Heart left ventricle (tissue), 13 donors: Measurements from ENCODE around the gene ISLR.

Experiments used
- POLR2A ChIP-seq, 2 donors: fragments of 450-650 bp; IDR thresholded peaks; one replicate each; pipeline ENCODE4 v1.6.1; 2017; ENCODE audit warnings: antibody characterized with exemption in 2 of 2, mild to moderate bottlenecking in 2 of 2, moderate library complexity in 2 of 2
- TF ChIP-seq, protein P1 (sequence below), 12 donors: fragments of 200-600 bp; sonication (generic) in 4 of 12; IDR thresholded peaks; one replicate each; pipeline versions ENCODE4 v1.5.0 to v1.8.0; 2018 to 2022; ENCODE audit warnings: antibody characterized with exemption in 12 of 12, mild to moderate bottlenecking in 5 of 12
- donor health status: ischemic (EF 13 %, LVEDD 7.1; RV severe dilation, severe dysfunction).
- donor health status: DM: no; HTN: yes; CAD: no.
- donor health status: DM: no; HTN: no; CAD: no.
- donor health status: ischemic (EF 25% LVEDD 6.9; RV normal size, moderate dysfunction).
- donor health status: ischemic (EF 25% LVEDD 5.7; RV mildly dilated, moderate dysfunction).
- donor health status: ischemic (EF 35%, LVEDD 5.7; RV mildly dilated, moderate dysfunction).
- donor health status: nonischemic (EF 11% LVEDD 7.7; RV severe dilation, severe dysfunction).
- donor health status: DM: yes; HTN: yes; CAD: no.
- donor health status: PGD.
- donor health status: ischemic (EF 29% LVEDD 5.4; RV normal size, mild dysfunction).
- donor health status: nonischemic (EF 23%, LVEDD 6.1; RV moderate dilation, normal function).

DNA sequence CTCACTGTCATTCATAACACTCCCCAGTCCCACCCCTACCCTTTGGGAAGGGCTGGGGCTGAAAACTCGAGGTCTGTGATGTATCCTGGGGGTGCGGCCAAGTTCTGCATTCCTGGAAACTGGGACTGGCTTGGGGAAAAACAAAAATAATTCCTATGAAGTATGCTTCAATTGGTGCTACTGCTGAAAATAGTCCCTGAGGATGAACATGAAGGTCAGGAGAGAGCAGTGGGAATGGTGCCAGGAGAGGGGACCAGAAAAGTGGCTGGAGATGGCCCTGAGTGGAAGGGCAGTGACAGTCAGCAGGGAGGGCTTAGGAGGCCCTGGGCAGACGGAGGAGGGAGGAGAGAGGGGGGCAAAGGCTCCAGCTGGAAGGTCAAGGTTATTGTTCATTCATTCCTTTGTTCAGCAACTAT lies 4.8 kb upstream of the ISLR start:
- TF ChIP-seq, protein P1, sequence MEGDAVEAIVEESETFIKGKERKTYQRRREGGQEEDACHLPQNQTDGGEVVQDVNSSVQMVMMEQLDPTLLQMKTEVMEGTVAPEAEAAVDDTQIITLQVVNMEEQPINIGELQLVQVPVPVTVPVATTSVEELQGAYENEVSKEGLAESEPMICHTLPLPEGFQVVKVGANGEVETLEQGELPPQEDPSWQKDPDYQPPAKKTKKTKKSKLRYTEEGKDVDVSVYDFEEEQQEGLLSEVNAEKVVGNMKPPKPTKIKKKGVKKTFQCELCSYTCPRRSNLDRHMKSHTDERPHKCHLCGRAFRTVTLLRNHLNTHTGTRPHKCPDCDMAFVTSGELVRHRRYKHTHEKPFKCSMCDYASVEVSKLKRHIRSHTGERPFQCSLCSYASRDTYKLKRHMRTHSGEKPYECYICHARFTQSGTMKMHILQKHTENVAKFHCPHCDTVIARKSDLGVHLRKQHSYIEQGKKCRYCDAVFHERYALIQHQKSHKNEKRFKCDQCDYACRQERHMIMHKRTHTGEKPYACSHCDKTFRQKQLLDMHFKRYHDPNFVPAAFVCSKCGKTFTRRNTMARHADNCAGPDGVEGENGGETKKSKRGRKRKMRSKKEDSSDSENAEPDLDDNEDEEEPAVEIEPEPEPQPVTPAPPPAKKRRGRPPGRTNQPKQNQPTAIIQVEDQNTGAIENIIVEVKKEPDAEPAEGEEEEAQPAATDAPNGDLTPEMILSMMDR (IDR thresholded peaks at IDR 0.05): no peak
- TF ChIP-seq POLR2A (IDR thresholded peaks at IDR 0.05): no peak
